Measurements from ENCODE around the gene CALHM1. TPM values are rescaled to one million over a fixed set of nuclear protein-coding genes. Genes with fewer than 3 reads are reported as not detected.

The CALHM1 gene
- polyA plus RNA-seq, 1 donor = 0.04 TPM

DNA sequence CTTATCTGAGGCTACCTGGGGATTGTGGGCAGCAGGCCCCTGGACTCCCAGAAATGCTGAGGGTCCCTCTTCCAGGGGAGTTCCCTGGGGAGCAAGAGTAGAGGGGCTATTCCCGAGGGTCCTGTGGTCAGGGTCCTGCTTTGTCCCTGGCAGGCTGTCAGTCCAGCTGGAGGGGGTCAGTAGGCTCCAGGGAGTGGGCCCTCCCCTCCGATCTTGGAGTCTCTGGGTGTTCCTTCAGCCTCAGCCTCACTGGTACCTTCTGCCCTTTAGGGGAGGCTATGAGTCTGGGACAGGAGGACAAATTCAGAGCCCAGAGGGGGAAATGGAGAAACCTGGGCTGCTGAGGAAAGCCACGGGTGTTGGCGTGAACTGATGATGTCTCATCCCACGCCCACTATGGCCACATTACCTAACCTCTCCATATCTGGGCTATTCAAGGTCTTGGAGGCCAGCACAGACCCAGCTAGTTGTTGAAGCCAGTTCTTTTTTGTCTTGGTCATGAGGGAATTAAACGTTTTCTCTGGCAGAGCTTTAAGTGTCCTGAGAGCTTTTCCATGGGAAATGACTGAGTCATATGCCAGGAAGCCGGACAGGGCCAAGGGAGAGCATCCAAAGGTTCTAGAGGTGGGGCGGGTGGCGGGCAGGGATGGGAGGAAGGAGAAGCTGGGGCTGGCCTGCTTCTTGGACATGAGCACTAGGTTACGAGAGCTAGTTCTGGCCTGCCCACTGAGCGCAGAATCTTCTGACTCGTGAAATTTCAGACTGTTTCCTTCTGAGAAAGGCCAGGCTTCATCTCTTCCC is 12.7 kb downstream of the CALHM1 start:
- no peaks in the 10 kb centered on the region for H3K4me1 ChIP-seq (ENCODE audit: control insufficient read depth, insufficient read depth, low read length)
- no CpG with 5 or more reads among the region's 12 CpGs for WGBS (ENCODE audit: insufficient coverage, low lambda C conversion rate)
- H3K4me3 ChIP-seq (ENCODE audit: low read length) = no peak overlapping the region
- H3K27me3 ChIP-seq (ENCODE audit: control insufficient read depth, insufficient read depth, low read length) = no peaks in the 10 kb centered on the region
- peaks cover 75% of the 10 kb centered on the region for H3K36me3 ChIP-seq (ENCODE audit: control insufficient read depth, insufficient read depth, low read length)
- no peak for DNase-seq
- H3K27ac ChIP-seq (ENCODE audit: low read length) = no peak overlapping the region
- no peaks in the 10 kb centered on the region for H3K9me3 ChIP-seq (ENCODE audit: control insufficient read depth, low read depth, low read length)

DNA sequence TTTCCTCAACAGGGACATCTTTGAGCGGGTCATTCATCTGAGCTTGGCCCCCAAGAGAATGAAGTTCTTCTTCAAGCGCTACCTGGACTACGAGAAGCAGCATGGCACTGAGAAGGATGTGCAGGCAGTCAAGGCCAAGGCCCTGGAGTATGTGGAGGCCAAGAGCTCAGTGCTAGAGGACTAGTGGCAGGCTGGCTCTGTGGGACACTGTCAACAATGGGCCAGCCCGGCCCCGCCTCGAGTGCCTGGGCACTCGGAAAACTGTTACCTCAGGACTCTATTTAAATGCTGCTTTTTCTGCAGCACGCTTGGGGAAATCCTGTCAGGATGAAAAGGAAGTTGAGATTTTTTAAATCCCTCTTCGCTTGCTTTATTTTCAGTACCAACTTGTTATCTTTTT is 13.3 kb downstream of the CALHM1 start:
- Histone ChIP-seq H3K4me1 (ENCODE audit: control insufficient read depth, insufficient read depth, low read length) (no peaks in the 10 kb centered on the region), H3K27me3 (ENCODE audit: control insufficient read depth, insufficient read depth, low read length) (no peaks in the 10 kb centered on the region), H3K4me3 (ENCODE audit: low read length) (no peak overlapping the region), H3K36me3 (ENCODE audit: control insufficient read depth, insufficient read depth, low read length) (peaks cover 81% of the 10 kb centered on the region), H3K27ac (ENCODE audit: low read length) (no peak overlapping the region), H3K9me3 (ENCODE audit: control insufficient read depth, low read depth, low read length) (no peaks in the 10 kb centered on the region)
- DNase-seq = no peak
- WGBS (ENCODE audit: insufficient coverage, low lambda C conversion rate) = 100% methylated on average over 1 of the region's 9 CpGs

DNA sequence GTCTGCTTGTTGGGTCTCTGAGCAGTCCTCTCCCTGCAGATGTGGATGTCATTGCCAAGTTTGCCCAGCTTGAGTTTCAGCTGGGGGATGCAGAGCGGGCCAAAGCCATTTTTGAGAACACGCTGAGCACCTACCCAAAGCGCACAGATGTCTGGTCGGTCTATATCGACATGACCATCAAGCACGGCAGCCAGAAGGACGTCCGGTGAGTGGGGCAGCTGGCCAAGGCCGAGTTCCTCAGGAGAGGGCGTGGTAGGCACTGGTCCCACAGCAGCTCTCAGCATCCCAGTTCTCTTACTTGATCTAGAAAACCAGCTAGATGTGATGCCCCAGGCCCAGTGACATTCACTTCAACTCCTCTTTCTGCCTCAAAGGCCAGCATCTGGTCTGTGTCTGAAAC is 14.2 kb downstream of the CALHM1 start:
- WGBS (ENCODE audit: insufficient coverage, low lambda C conversion rate) = no CpG with 5 or more reads among the region's 10 CpGs
- peaks cover 87% of the 10 kb centered on the region for H3K36me3 ChIP-seq (ENCODE audit: control insufficient read depth, insufficient read depth, low read length)
- no peak overlapping the region for H3K27ac ChIP-seq (ENCODE audit: low read length)
- H3K9me3 ChIP-seq (ENCODE audit: control insufficient read depth, low read depth, low read length) = no peaks in the 10 kb centered on the region
- DNase-seq = no peak
- no peak overlapping the region for H3K4me3 ChIP-seq (ENCODE audit: low read length)
- no peaks in the 10 kb centered on the region for H3K27me3 ChIP-seq (ENCODE audit: control insufficient read depth, insufficient read depth, low read length)
- H3K4me1 ChIP-seq (ENCODE audit: control insufficient read depth, insufficient read depth, low read length) = no peaks in the 10 kb centered on the region

DNA sequence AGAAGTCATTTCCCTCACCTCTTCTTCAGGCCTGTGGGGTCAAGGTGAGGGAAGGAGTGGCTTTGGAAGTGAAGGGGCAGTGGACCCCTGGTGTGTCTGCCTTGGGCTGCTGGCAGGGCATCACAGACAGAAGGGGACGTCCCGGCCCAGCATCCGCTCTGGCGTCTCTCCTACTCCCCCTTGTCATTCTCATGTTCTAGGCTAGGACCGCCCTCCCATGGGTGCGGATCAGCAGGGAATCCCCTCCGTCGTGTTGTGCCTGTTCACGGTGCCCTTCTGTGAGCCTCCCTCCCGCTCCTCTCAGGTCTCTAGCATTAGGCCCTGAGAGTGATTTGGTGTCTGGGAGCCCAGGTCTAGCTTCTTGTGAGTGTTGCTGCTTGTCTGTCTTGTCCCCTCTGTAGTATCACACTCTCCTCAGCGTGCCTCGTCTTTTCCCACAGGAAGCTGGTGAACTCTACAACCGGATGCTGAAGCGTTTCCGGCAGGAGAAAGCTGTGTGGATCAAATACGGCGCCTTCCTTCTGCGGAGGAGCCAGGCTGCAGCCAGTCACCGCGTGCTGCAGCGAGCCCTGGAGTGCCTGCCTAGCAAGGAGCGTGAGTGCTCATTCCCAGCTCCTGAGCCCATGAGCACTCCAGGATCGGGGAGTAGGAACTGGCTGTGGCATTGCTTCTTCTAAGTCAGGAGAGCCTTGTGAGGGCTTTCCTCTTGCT is 15.1 kb downstream of the CALHM1 start:
- H3K27me3 ChIP-seq (ENCODE audit: control insufficient read depth, insufficient read depth, low read length) = no peaks in the 10 kb centered on the region
- no peaks in the 10 kb centered on the region for H3K9me3 ChIP-seq (ENCODE audit: control insufficient read depth, low read depth, low read length)
- H3K4me3 ChIP-seq (ENCODE audit: low read length) = no peak overlapping the region
- no peak overlapping the region for H3K27ac ChIP-seq (ENCODE audit: low read length)
- DNase-seq = no peak
- WGBS (ENCODE audit: insufficient coverage, low lambda C conversion rate) = 100% methylated on average over 2 of the region's 23 CpGs
- H3K4me1 ChIP-seq (ENCODE audit: control insufficient read depth, insufficient read depth, low read length) = no peaks in the 10 kb centered on the region
- H3K36me3 ChIP-seq (ENCODE audit: control insufficient read depth, insufficient read depth, low read length) = peaks cover 86% of the 10 kb centered on the region

DNA sequence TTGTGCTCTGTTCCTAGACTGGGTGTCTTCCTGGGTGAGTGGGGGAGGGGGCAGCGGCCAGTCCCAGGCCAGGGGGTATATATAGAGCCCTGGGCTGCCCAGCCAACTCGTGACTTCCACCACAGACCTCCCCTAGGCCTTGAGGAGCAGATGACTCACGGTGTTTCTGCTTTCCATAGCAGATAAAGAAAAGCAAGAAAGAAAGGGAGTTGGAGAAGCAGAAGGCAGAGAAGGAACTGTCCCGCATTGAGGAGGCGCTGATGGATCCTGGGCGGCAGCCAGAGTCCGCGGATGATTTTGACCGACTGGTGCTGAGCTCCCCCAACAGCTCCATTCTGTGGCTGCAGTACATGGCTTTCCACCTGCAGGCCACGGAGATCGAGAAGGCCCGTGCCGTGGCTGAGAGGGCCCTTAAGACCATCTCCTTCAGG is 16.7 kb downstream of the CALHM1 start:
- Histone ChIP-seq H3K9me3 (ENCODE audit: control insufficient read depth, low read depth, low read length) (no peaks in the 10 kb centered on the region), H3K27ac (ENCODE audit: low read length) (no peak overlapping the region), H3K36me3 (ENCODE audit: control insufficient read depth, insufficient read depth, low read length) (peaks cover 94% of the 10 kb centered on the region), H3K4me1 (ENCODE audit: control insufficient read depth, insufficient read depth, low read length) (no peaks in the 10 kb centered on the region), H3K4me3 (ENCODE audit: low read length) (no peak overlapping the region), H3K27me3 (ENCODE audit: control insufficient read depth, insufficient read depth, low read length) (no peaks in the 10 kb centered on the region)
- 100% methylated on average over 1 of the region's 13 CpGs for WGBS (ENCODE audit: insufficient coverage, low lambda C conversion rate)
- no peak for DNase-seq

- no peak overlapping the region for H3K27ac ChIP-seq (ENCODE audit: low read length)
- H3K27me3 ChIP-seq (ENCODE audit: control insufficient read depth, insufficient read depth, low read length) = no peaks in the 10 kb centered on the region
- no peak for DNase-seq
- H3K4me1 ChIP-seq (ENCODE audit: control insufficient read depth, insufficient read depth, low read length) = no peaks in the 10 kb centered on the region
- H3K36me3 ChIP-seq (ENCODE audit: control insufficient read depth, insufficient read depth, low read length) = peaks cover 94% of the 10 kb centered on the region
- no peak overlapping the region for H3K4me3 ChIP-seq (ENCODE audit: low read length)
- WGBS (ENCODE audit: insufficient coverage, low lambda C conversion rate) = no CpG with 5 or more reads among the region's 8 CpGs
- H3K9me3 ChIP-seq (ENCODE audit: control insufficient read depth, low read depth, low read length) = no peaks in the 10 kb centered on the region
These were observed 17.1 kb downstream of the CALHM1 start for GRCh38 chr10:103441611-103442010.

DNA sequence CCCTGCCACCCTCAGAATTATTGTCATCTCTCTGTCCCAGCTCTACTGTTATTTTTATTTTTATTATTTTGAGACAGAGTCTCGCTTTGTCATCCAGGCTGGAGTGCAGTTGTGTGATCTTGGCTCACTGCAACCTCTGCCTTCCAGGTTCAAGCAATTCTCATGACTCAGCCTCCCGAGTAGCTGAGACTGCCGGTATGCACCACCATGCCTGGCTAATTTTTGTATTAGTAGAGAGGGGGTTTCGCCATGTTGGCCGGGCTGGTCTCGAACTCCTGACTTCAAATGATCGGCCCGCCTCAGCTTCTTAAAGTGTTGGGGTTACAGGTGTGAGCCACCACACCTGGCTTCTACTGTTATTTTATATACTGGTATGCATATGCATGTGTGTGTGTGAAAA is 17.5 kb downstream of the CALHM1 start:
- Histone ChIP-seq H3K27me3 (ENCODE audit: control insufficient read depth, insufficient read depth, low read length) (no peaks in the 10 kb centered on the region), H3K4me3 (ENCODE audit: low read length) (no peak overlapping the region), H3K4me1 (ENCODE audit: control insufficient read depth, insufficient read depth, low read length) (no peaks in the 10 kb centered on the region), H3K36me3 (ENCODE audit: control insufficient read depth, insufficient read depth, low read length) (peaks cover 94% of the 10 kb centered on the region), H3K9me3 (ENCODE audit: control insufficient read depth, low read depth, low read length) (no peaks in the 10 kb centered on the region), H3K27ac (ENCODE audit: low read length) (no peak overlapping the region)
- DNase-seq = no peak
- no CpG with 5 or more reads among the region's 8 CpGs for WGBS (ENCODE audit: insufficient coverage, low lambda C conversion rate)

DNA sequence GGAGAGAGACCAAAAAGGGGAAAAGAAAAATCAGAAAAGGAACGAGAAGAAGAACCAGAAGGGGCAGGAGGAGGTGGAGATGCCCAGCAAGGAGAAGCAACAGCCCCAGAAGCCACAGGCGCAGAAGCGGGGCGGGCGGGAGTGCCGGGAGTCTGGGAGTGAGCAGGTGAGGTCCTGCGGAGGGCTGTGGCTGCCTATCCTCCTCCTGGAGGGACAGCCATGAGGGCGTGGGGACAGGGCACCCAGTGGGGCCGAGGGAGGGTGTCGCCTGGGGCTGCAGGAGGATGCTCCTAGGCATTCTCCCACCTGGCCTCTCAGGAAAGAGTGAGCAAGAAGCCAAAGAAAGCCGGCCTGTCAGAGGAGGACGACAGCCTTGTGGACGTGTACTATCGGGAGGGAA is 18.3 kb downstream of the CALHM1 start:
- H3K4me3 ChIP-seq (ENCODE audit: low read length) = no peak overlapping the region
- no peak overlapping the region for H3K27ac ChIP-seq (ENCODE audit: low read length)
- 100% methylated on average over 1 of the region's 14 CpGs for WGBS (ENCODE audit: insufficient coverage, low lambda C conversion rate)
- no peaks in the 10 kb centered on the region for H3K9me3 ChIP-seq (ENCODE audit: control insufficient read depth, low read depth, low read length)
- peaks cover 93% of the 10 kb centered on the region for H3K36me3 ChIP-seq (ENCODE audit: control insufficient read depth, insufficient read depth, low read length)
- no peaks in the 10 kb centered on the region for H3K4me1 ChIP-seq (ENCODE audit: control insufficient read depth, insufficient read depth, low read length)
- H3K27me3 ChIP-seq (ENCODE audit: control insufficient read depth, insufficient read depth, low read length) = no peaks in the 10 kb centered on the region
- DNase-seq = no peak

DNA sequence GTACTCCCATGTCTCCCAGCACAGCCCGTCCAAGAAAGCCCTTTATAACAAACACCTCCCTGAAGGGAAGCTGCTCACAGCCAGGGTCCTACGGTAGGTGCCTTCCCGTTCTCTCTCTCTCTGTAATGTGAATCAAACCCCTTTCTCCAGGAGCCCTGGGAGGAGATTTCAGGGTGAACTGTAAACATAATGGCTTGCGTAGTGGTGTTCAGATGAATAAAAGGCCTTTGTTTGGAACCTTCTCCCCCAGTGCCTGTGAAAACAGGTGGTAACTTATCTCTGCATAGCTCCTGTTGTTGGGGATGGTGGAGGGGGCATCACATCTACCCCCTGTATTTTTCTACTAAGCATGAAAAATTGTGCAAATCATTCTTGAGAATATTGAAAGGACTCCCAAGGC is 18.9 kb downstream of the CALHM1 start:
- DNase-seq = no peak
- no peaks in the 10 kb centered on the region for H3K27me3 ChIP-seq (ENCODE audit: control insufficient read depth, insufficient read depth, low read length)
- H3K4me1 ChIP-seq (ENCODE audit: control insufficient read depth, insufficient read depth, low read length) = no peaks in the 10 kb centered on the region
- H3K36me3 ChIP-seq (ENCODE audit: control insufficient read depth, insufficient read depth, low read length) = peaks cover 90% of the 10 kb centered on the region
- H3K27ac ChIP-seq (ENCODE audit: low read length) = no peak overlapping the region
- no peak overlapping the region for H3K4me3 ChIP-seq (ENCODE audit: low read length)
- WGBS (ENCODE audit: insufficient coverage, low lambda C conversion rate) = no CpG with 5 or more reads among the region's 4 CpGs
- H3K9me3 ChIP-seq (ENCODE audit: control insufficient read depth, low read depth, low read length) = no peaks in the 10 kb centered on the region

DNA sequence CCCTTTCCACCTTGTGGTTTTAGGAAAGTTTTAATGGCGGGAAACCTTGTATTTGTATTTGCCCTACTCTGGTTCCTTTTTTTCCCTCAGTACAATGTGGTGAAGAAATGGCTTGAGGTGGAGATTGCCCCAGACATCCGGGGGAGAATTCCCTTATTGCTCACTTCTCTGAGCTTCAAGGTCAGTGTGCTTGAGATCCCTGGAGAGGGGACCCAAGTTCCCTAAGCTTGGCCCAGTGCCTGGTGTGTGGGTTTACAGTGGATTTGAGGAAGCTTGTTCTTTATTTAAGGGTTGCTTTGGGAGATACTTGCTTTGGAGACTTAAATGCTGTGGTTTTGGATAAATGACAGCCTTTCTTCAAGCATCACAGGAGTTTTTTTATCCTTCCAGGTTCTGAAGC is 24.8 kb downstream of the CALHM1 start:
- peaks cover 71% of the 10 kb centered on the region for H3K36me3 ChIP-seq (ENCODE audit: control insufficient read depth, insufficient read depth, low read length)
- DNase-seq = no peak
- no CpG with 5 or more reads among the region's 2 CpGs for WGBS (ENCODE audit: insufficient coverage, low lambda C conversion rate)
- H3K4me1 ChIP-seq (ENCODE audit: control insufficient read depth, insufficient read depth, low read length) = no peaks in the 10 kb centered on the region
- H3K27ac ChIP-seq (ENCODE audit: low read length) = no peak overlapping the region
- no peak overlapping the region for H3K4me3 ChIP-seq (ENCODE audit: low read length)
- H3K27me3 ChIP-seq (ENCODE audit: control insufficient read depth, insufficient read depth, low read length) = no peaks in the 10 kb centered on the region
- no peaks in the 10 kb centered on the region for H3K9me3 ChIP-seq (ENCODE audit: control insufficient read depth, low read depth, low read length)
